GM23338 (cell line): Measurements from ENCODE around the gene RTN4RL1. TPM values are rescaled to one million over a fixed set of nuclear protein-coding genes. Genes with fewer than 3 reads are reported as not detected.

Experiments
- ATAC-seq: fragments of 200-7000 bp; cut with Tn5 transposase; 3 replicates; pipeline ENCODE4 v1.9.1; 2020
- DNase-seq: peaks from one replicate; pipeline ENCODE4 v3.0.0-alpha.2; 2015; ENCODE audit warnings: low spot score
- H2AFZ ChIP-seq: fragments of 200-600 bp; sonication (generic); 2 replicates; pipeline ENCODE4 v1.8.0; 2016; ENCODE audit warnings: antibody characterized with exemption, mild to moderate bottlenecking, moderate library complexity
- H3F3A ChIP-seq: fragments of 200-600 bp; sonication (generic); replicated peaks from 2 replicates; pipeline ENCODE4 v1.8.0; 2017; ENCODE audit warnings: antibody characterized with exemption, mixed run types, low read depth
- H3K27ac ChIP-seq: fragments of 200-600 bp; sonication (generic); 2 replicates; pipeline ENCODE4 v1.6.1; 2016; ENCODE audit warnings: low read depth
- H3K27me3 ChIP-seq: fragments of 200-600 bp; sonication (generic); 2 replicates; pipeline ENCODE4 v1.8.0; 2016; ENCODE audit warnings: mild to moderate bottlenecking, mixed run types, moderate library complexity; ENCODE audit not compliant: insufficient read depth
- H3K36me3 ChIP-seq: fragments of 200-600 bp; sonication (generic); 2 replicates; pipeline ENCODE4 v1.8.0; 2016; ENCODE audit warnings: mild to moderate bottlenecking; ENCODE audit not compliant: insufficient read depth
- H3K4me1 ChIP-seq: fragments of 200-600 bp; sonication (generic); 2 replicates; pipeline ENCODE4 v1.8.0; 2016; ENCODE audit warnings: mild to moderate bottlenecking, moderate library complexity; ENCODE audit not compliant: insufficient read depth
- H3K4me2 ChIP-seq: fragments of 200-600 bp; sonication (generic); 2 replicates; pipeline ENCODE4 v1.7.1; 2017; ENCODE audit warnings: mixed run types
- H3K4me3 ChIP-seq: fragments of 200-600 bp; sonication (generic); 2 replicates; pipeline ENCODE4 v1.6.1; 2016; ENCODE audit warnings: mixed run types
- H3K79me2 ChIP-seq: fragments of 200-600 bp; sonication (generic); replicated peaks from 2 replicates; pipeline ENCODE4 v1.8.0; 2017; ENCODE audit warnings: mild to moderate bottlenecking; ENCODE audit not compliant: insufficient read depth
- H3K9me2 ChIP-seq: fragments of 200-600 bp; sonication (generic); 2 replicates; pipeline ENCODE4 v1.8.0; 2017; ENCODE audit not compliant: insufficient read depth
- H4K20me1 ChIP-seq: fragments of 200-600 bp; sonication (generic); replicated peaks from 2 replicates; pipeline ENCODE4 v1.8.0; 2017; ENCODE audit warnings: mild to moderate bottlenecking; ENCODE audit not compliant: insufficient read depth
- H3K27ac Mint-ChIP-seq: 2 replicates; pipeline ENCODE4 v1.8.0; 2020; ENCODE audit warnings: inconsistent platforms, mild to moderate bottlenecking, moderate library complexity, mixed read lengths
- H3K27me3 Mint-ChIP-seq: 3 replicates; pipeline ENCODE4 v1.8.0; 2022; ENCODE audit warnings: low read depth, mild to moderate bottlenecking, moderate library complexity, mixed read lengths, inconsistent platforms; ENCODE audit not compliant: insufficient read depth, poor library complexity
- H3K36me3 Mint-ChIP-seq: 3 replicates; pipeline ENCODE4 v1.8.0; 2021; ENCODE audit warnings: low read depth, mild to moderate bottlenecking, inconsistent platforms, moderate library complexity, mixed read lengths
- H3K4me1 Mint-ChIP-seq: 3 replicates; pipeline ENCODE4 v1.8.0; 2020; ENCODE audit warnings: mild to moderate bottlenecking, inconsistent platforms, mixed read lengths
- H3K4me3 Mint-ChIP-seq: 3 replicates; pipeline ENCODE4 v1.8.0; 2021; ENCODE audit warnings: moderate library complexity, mild to moderate bottlenecking, inconsistent platforms, mixed read lengths
- H3K9me3 Mint-ChIP-seq: 3 replicates; pipeline ENCODE4 v1.8.0; 2020; ENCODE audit warnings: moderate library complexity, mild to moderate bottlenecking, inconsistent platforms, mixed read lengths
- CREB1 ChIP-seq: fragments of 250-450 bp; sonication (Bioruptor Pico); IDR thresholded peaks from 2 replicates; pipeline ENCODE4 v1.5.0; 2020; ENCODE audit warnings: low read depth, mild to moderate bottlenecking, moderate library complexity
- CTCF ChIP-seq, 2 experiments: fragments of 200-600 bp in 1 of 2; sonication (generic) in 1 of 2; conservative IDR thresholded peaks; 2 replicates each; pipeline versions ENCODE4 v1.5.1 to v1.6.1; 2016 to 2017; ENCODE audit warnings: antibody characterized with exemption in 2 of 2, low read depth in 2 of 2, mild to moderate bottlenecking in 2 of 2, moderate library complexity in 1 of 2
- ETS1 ChIP-seq: IDR thresholded peaks from 2 replicates; pipeline ENCODE4 v1.6.1; 2016; ENCODE audit warnings: antibody characterized with exemption
- EZH2 ChIP-seq: fragments of 200-600 bp; sonication (generic); IDR thresholded peaks from one replicate; pipeline ENCODE4 v1.8.0; 2017; ENCODE audit warnings: antibody characterized with exemption, mild to moderate bottlenecking, low read depth; ENCODE audit not compliant: unreplicated experiment
- EZH2phosphoT487 ChIP-seq: fragments of 200-600 bp; sonication (generic); IDR thresholded peaks from one replicate; pipeline ENCODE4 v1.8.1; 2018; ENCODE audit warnings: antibody characterized with exemption; ENCODE audit not compliant: unreplicated experiment
- JUNB ChIP-seq: IDR thresholded peaks from one replicate; pipeline ENCODE4 v1.6.1; 2016; ENCODE audit warnings: antibody characterized with exemption; ENCODE audit not compliant: unreplicated experiment
- NANOG ChIP-seq: IDR thresholded peaks from 2 replicates; pipeline ENCODE4 v1.6.1; 2016; ENCODE audit warnings: antibody characterized with exemption, borderline replicate concordance
- POLR2AphosphoS5 ChIP-seq: IDR thresholded peaks from 2 replicates; pipeline ENCODE4 v1.6.1; 2016; ENCODE audit warnings: antibody characterized with exemption, low read depth
- REST ChIP-seq: IDR thresholded peaks from one replicate; pipeline ENCODE4 v1.6.1; 2018; ENCODE audit warnings: antibody characterized with exemption; ENCODE audit not compliant: unreplicated experiment
- STAT1 ChIP-seq: IDR thresholded peaks from one replicate; pipeline ENCODE4 v1.6.1; 2016; ENCODE audit warnings: antibody characterized with exemption; ENCODE audit not compliant: unreplicated experiment
- ZNF462 ChIP-seq: fragments of 250-450 bp; sonication (Bioruptor Pico); IDR thresholded peaks from 2 replicates; pipeline ENCODE4 v1.5.0; 2020; ENCODE audit warnings: mild to moderate bottlenecking, moderate library complexity
- polyA plus RNA-seq: library from polyadenylated mRNA; unstranded; fragments of >200 nt; fragmentation: Nextera tagmentation; extraction: Ambion mirVana; gene quantifications from 2 replicates; pipeline ENCODE4 v1.2.1, GENCODE V29; 2016
- total RNA-seq: library from RNA; depleted of rRNA; stranded (reverse); fragments of >200 nt; shearing (Covaris generic); gene quantifications from 2 replicates; pipeline ENCODE4 v1.2.3, GENCODE V29; 2014

Gene RTN4RL1
- total and polyA plus RNA-seq, 2 experiments from 2014 or later: 0.17 TPM; not detected in 1

GRCh38 chr17:1939981-1940809 lies 84.9 kb downstream of the RTN4RL1 start:
- H3K27ac ChIP-seq: no peak overlapping the region
- H3K4me1 Mint-ChIP-seq: no peaks in the 10 kb centered on the region
- DNase-seq: no peak

More at GRCh38 chr17:1939981-1940809, 84.9 kb downstream of the RTN4RL1 start:
- no peak overlapping the region for H3K4me3 Mint-ChIP-seq
- no peaks in the 10 kb centered on the region for H3K4me1 ChIP-seq
- H3K27ac Mint-ChIP-seq: no peak overlapping the region
- no peaks in the 10 kb centered on the region; the same call in 2 of the 3 replicates for H3K9me3 Mint-ChIP-seq
- no peaks in the 10 kb centered on the region for H3K9me2 ChIP-seq
- no peak overlapping the region for H3K4me3 ChIP-seq
- H3K79me2 ChIP-seq: no peaks in the 10 kb centered on the region
- H3K27me3 ChIP-seq: no peaks in the 10 kb centered on the region
- peaks cover 6% of the 10 kb centered on the region for H3K27me3 Mint-ChIP-seq
- H2AFZ ChIP-seq: no peak overlapping the region
- H3K4me2 ChIP-seq: no peak overlapping the region
- H4K20me1 ChIP-seq: no peaks in the 10 kb centered on the region
- no peaks in the 10 kb centered on the region for H3F3A ChIP-seq
- no peaks in the 10 kb centered on the region for H3K36me3 Mint-ChIP-seq
- TF ChIP-seq CREB1 (CRISPR knock-in tag) (no peak), ZNF462 (CRISPR knock-in tag) (no peak), POLR2AphosphoS5 (no peak), EZH2phosphoT487 (no peak), STAT1 (no peak), NANOG (no peak), CTCF (conservative IDR thresholded peaks at IDR 0.05; ENCODE audit: low read depth in 2 of 2) (no peak), ETS1 (no peak), JUNB (no peak), EZH2 (no peak), REST (no peak)
- H3K36me3 ChIP-seq: no peaks in the 10 kb centered on the region
- no peak for ATAC-seq
